Right atrium auricular region (tissue), 2 donors: Measurements from ENCODE around the gene RBMY1D. TPM values are rescaled to one million over a fixed set of nuclear protein-coding genes. Genes with fewer than 3 reads are reported as not detected.

Experiments
- DNase-seq: peaks from one replicate; pipeline ENCODE4 v3.0.0-alpha.2; 2019; ENCODE audit warnings: low spot score
- H3K27ac ChIP-seq, 2 donors: fragments of 200-600 bp; sonication (generic); 1 replicate in 1 of 2; 2 replicates in 1 of 2; pipeline ENCODE4 v1.5.1; 2016 to 2019
- H3K27me3 ChIP-seq, 2 donors: fragments of 200-600 bp; sonication (generic); one replicate each; pipeline versions ENCODE4 v1.5.1 to v1.6.0; 2017 to 2019
- H3K36me3 ChIP-seq: fragments of 200-600 bp; sonication (generic); one replicate; pipeline ENCODE4 v1.5.1; 2016
- H3K4me1 ChIP-seq, 2 donors: fragments of 200-600 bp; sonication (generic); one replicate each; pipeline versions ENCODE4 v1.5.1 to v1.6.0; 2017 to 2019
- H3K4me3 ChIP-seq, 2 donors: fragments of 200-600 bp; sonication (generic); 1 replicate in 1 of 2; 2 replicates in 1 of 2; pipeline ENCODE4 v1.5.1; 2017 to 2019; ENCODE audit warnings: mild to moderate bottlenecking in 1 of 2, moderate library complexity in 1 of 2
- H3K9me3 ChIP-seq, 2 donors: fragments of 200-600 bp; sonication (generic); one replicate each; pipeline ENCODE4 v1.5.1; 2019
- CTCF ChIP-seq, 2 donors: fragments of 200-600 bp; sonication (generic); IDR thresholded peaks; one replicate each; pipeline ENCODE4 v1.5.1; 2019; ENCODE audit warnings: antibody characterized with exemption in 2 of 2
- total RNA-seq, 2 donors: library from RNA; depleted of rRNA; stranded (reverse); fragments of >200 nt; gene quantifications; one replicate each; pipeline ENCODE4 v1.1.0, GENCODE V29; 2016

The RBMY1D gene
- total RNA-seq, 2 donors from 2014 or later: not detected

GRCh38 chrY:21835052-21835451 lies 59.3 kb downstream of the RBMY1D start:
- TF ChIP-seq CTCF (IDR thresholded peaks at IDR 0.05): no peak
- no peaks in the 10 kb centered on the region for H3K36me3 ChIP-seq
- H3K9me3 ChIP-seq: no peaks in the 10 kb centered on the region
- H3K27ac ChIP-seq: no peak overlapping the region
- DNase-seq: no peak
- H3K4me1 ChIP-seq: no peaks in the 10 kb centered on the region
- H3K27me3 ChIP-seq: no peaks in the 10 kb centered on the region
- no peak overlapping the region for H3K4me3 ChIP-seq

Other genes with a start within 250 kb of the RBMY1D start
- not detected for gene RBMY1E, start 23.5 kb upstream of the RBMY1D start, total RNA-seq